HG02884 (cell line): Measurements from ENCODE around the gene ENDOV.

Experiments used
- ATAC-seq: cut with Tn5 transposase; IDR thresholded peaks from one replicate; pipeline ENCODE4 v1.9.1; 2021; ENCODE audit warnings: mild to moderate bottlenecking, moderate library complexity; ENCODE audit not compliant: unreplicated experiment

Gene ENDOV

DNA sequence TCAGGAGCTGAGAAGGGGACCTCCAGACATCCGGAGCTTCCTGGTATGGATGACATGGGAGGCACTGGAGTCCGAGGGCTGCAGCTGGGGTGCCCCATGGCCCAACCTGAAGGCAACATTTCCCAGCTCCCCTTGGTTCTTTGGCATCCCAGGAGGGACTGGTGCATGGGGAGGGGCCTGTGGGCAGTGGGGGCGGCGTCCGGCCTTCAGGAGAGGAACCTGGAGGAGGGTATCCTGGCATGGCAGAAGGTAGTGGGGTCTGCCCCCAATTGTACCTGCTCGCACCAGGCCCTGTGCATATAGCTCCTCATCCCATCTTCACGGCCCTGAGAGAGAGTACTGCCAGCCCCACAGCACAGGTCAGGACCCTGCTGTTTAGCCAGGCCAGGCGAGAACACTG is 49.5 kb downstream of the ENDOV start:
- no peak for ATAC-seq

DNA sequence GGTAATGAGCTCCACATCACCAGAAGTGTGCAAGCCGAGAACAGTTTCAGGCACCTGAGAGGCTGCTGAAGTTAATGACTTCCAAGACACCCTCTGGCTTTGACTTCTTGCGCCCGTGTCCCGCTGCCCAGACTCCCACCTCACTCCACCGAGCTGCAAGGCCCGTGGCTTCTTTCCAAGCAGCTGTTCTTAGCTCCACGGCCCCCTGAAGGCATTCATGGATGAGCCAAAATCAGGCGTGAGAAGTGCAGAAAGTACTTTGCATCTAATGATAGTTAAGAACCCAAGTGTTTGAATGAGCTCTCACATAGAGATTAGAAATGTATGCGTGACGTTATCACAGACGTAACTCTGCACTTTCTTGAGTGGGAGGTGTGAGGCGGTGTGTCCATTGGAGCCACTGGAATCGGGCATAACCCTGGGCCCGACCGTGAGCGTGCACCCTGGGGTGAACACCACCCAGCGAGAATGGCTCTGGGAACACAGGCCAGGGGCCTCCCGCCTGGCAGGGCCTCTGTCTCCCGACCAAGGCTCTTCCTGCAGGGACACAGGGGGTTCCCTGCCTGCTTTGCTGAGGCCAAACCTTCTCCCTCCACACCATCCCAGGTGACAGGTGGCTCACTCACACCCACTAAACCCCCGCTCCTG is 50.5 kb downstream of the ENDOV start:
- no peak for ATAC-seq

DNA sequence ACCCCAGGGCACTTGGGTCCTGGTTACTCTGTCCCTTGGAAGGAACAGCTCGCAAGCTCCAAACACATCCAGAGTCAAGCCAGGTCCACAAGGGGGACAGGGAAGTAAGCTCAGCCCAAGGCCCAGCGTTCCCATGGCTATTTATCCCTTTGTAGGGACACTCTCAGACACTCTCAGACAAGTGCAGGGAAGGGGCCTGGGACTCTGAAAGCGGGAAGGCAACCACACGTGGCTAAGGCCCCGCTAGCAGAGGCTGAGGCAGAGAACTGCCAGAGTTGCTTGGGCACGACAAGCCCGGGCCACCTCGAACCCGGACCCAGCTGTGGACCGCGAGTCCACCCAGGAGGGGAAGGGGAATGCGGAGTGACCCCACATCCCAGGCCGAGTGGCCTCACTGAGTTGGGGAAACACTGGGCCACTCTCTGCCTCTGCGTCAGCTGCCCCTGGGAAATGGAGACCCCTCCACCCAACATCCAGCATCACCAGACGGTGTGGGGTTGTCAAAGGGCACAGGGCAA is 51.3 kb downstream of the ENDOV start:
- ATAC-seq: no peak

DNA sequence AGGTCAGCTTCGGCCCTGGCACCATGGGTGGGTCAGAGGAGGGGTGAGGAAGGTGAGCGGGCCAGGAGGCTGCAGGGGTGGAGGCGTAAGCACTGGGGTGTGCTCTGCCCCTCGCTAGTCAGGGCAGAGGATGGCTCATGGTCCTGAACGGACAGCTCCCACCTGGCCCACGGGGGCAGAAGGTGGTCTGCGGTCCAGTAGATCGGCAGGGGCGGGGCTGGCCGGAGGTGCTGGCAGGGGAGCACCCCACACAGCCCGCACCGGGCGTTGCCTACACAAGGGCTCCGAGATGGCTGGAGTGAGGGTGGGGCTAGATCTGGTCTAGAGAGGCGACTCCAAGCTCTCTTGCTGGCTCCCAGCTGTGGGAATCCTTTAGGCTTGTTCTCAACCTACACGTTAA is 53.3 kb downstream of the ENDOV start:
- no peak for ATAC-seq

GRCh38 chr17:80468781-80469493 is 54.0 kb downstream of the ENDOV start:
- no peak for ATAC-seq

- ATAC-seq: no peak
Observed at GRCh38 chr17:80469667-80470066, 54.7 kb downstream of the ENDOV start.

DNA sequence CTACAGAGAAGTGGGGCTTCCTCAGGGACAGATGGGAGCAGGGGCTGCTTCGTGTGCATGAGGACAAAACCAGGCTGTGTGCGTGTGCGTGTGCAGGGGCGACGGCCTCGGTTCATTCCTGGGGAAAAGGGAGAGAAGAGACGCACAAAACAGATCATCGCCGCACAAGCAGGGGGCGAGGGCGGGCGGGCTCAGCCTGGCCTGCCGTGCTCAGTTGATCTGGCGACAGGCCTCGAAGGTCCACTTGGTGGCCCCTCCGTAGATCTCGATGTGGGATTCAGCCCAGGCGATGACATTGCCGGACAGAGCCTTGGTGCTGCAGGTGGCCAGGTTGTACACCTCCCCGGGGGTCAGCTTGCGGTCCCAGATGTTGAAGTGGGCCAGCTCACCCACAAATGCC is 55.6 kb downstream of the ENDOV start:
- ATAC-seq: no peak

GRCh38 chr17:80471922-80472321 is 57.0 kb downstream of the ENDOV start:
- ATAC-seq: no peak

GRCh38 chr17:80472996-80473395 is 58.0 kb downstream of the ENDOV start:
- ATAC-seq: no peak

GRCh38 chr17:80473701-80474100 is 58.7 kb downstream of the ENDOV start:
- no peak for ATAC-seq

DNA sequence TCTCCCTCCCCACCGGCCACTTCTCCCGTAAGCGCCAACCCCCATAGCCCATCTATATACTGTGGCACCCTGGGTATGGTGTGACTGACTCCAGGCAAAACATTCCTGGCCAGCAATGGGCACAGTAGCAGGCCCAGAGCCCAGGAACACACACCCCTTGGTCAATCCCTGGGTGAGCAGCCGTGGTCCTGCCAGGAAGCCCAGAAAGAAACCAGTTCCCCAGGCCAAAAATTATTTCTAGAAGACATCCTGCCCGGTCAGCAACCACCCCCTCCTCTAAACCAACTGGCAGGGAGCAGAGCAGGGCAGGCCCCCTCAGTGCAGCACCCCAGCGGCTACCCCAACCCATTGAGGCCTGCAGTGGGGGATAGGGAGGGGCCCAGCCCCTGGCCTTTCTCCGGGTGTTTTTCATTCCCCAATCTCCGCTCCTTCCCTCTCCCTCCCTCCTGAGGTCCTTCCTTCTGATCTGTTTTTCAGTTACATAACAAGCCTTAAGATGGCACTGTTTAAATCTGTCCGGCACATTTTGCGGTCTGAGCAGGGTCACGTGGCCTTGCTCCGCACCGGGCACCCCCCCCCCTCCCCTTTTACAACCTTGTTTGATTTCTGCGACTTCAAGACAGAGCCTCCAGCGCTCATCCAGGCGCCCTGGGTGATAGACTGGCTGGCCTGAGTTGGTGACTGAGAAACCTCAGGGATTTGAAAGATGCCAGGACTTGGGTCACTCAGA is 59.4 kb downstream of the ENDOV start:
- no peak for ATAC-seq

- no peak for ATAC-seq
Observed at GRCh38 chr17:80474961-80475909, 60.3 kb downstream of the ENDOV start.

- no peak for ATAC-seq
Observed at GRCh38 chr17:80475910-80476876, 61.2 kb downstream of the ENDOV start, which contains the start of gene NPTX1. TSS of gene NPTX1 (minus strand) at chr17:80476607. CDS start at chr17:80476446, 161 bp downstream.

DNA sequence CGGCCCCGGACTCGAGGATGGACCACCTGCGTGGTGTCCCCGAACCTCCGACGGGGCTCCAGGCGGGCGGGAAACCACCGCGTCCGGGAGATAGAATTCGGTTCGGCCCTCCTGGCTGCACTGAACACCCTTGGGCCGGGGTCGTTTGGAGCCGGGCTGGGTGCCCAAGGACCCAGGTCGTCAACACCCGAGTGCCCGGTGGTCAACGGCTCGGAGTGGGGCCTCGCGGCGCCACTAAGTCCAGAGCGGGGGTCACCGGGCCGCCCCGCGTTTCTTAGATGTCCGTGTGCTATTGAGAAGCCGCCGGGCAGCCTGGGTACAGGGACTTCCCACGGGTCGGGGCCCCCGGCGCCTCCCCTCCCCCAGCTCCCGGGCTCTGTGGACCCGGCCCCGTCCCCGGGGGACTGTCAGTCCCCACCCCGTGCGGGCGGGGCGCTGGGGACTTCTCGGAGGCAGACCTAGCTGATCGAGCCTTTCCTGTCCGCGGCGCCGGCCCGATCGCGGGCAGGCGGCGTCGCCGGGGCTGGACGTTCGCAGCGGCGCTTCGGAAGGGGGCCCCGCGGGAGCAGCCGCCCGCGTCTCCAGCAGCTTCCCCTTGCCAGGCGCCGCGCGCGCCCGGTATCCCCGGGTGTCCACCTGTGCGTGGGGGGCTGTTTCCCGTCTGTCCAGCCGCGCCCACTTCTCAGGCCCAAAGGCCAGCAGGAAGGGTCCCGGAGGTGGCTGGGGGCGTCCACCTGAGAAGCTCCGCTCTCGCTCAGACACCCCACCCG is 62.1 kb downstream of the ENDOV start:
- ATAC-seq: no peak

DNA sequence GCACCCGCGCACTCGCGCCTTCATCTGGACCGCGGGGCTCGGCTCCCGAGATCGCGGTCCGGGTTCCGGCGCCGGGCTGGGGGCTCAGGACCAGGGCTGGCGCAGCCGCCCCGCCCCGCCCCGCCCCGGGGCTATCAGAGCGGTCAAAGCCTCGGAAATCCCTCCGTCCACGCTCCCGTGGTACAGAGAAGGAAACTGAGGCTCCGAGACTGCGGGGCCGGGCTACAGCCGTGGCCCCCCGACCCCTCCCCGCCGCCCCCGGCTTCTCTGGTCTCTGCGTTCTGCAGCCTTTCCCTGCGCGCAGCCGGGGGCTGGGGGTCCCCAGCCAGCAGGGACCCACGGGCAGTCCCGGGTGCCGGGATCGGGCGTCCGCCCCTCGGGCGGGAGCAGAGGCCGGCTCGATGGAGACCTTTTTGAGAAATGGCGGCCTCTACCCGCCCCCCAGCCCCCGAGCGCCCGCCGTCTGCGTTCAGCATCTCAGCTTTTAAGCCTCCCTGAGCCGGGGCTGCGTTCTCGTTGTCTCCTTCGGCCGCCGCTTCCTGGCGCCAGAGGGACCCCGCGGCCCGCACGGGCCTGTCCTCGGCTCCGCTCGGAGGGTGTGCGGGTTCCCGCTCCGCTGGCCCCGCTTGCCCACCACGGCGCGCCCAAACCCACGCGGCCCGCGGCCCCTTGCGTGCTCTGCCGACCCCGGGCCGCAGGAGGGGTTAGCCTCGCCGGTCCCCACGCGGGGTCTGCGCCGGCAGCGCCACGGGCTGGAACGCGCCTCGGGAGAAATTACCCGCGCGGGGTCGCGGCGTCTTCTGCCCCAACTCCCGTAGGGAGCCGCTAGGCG is 62.9 kb downstream of the ENDOV start:
- no peak for ATAC-seq

- ATAC-seq: no peak
Observed at GRCh38 chr17:80478487-80479245, 63.7 kb downstream of the ENDOV start.

- no peak for ATAC-seq
Observed at GRCh38 chr17:80479246-80479566, 64.2 kb downstream of the ENDOV start.
